GM19397 (cell line): ENCODE measurements around the gene ZNF32.
A peak's percentile ranks its signal among the peaks of the same experiment; 100 is the strongest.
"Not testable (repeated sequence)": the region's sequence is repeated elsewhere in the genome, so short reads cannot be mapped to it uniquely, and the experiment has no call there.

Source experiments
- ATAC-seq: cut with Tn5 transposase; IDR thresholded peaks from one replicate; pipeline ENCODE4 v1.9.1; 2021; ENCODE audit warnings: mild to moderate bottlenecking, moderate library complexity; ENCODE audit not compliant: unreplicated experiment

The ZNF32 gene

DNA sequence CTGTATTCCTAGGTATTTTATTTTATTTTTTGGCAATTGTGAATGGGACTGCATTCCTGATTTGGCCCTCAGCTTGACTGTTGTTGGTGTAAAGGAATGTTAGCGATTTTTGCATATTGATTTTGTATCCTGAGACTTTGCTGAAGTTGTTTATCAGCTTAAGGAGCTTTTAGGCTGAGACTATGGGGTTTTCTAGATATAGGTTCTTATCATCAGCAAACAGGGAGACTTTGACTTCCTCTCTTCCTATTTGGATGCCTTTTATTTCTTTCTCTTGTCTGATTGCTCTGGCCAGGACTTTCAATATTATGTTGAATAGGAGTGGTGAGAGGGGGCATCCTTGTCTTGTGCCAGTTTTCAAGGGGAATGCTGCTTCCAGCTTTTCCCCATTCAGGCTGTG is 12.9 kb downstream of the ZNF32 start:
- ATAC-seq = not testable (repeated sequence)

DNA sequence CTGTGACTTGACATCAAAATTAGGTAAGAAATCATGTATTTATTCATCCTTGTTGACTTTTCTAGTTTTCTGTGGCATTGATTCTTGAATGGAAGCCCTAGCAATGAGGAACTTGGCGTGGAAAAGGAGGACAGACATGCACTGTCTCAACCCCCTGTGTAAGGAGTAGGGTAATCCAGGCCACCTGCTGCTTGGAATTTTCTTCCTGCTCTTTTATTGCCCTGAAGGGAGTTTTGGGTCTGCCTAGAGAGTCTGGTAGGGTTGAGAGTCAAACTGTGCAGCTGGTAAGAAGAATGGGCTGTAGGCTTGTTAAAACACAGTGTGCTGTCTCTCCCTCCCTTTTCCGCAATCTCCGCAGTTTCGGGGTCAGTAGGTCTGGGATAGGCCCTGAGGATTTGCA is 19.7 kb downstream of the ZNF32 start:
- ATAC-seq = no peak

DNA sequence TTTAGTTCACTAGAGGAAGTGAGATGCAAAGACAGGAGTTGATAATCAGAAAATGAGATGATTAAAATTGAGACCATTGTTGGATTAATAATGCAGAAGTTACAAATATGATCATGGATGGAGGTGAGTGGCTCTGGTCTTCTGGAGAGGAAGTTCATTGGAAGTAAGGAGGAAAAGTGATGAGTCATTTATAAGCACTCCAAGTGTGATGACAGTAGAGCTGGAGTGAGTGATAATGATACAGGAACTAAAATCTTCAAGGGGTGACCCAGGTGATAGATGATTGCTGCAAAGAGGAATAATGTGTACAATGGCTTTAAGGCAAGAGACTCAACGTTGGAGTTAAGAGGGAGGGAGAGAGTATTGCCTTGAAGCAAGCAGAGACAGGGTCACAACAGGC is 20.7 kb downstream of the ZNF32 start:
- ATAC-seq = no peak

DNA sequence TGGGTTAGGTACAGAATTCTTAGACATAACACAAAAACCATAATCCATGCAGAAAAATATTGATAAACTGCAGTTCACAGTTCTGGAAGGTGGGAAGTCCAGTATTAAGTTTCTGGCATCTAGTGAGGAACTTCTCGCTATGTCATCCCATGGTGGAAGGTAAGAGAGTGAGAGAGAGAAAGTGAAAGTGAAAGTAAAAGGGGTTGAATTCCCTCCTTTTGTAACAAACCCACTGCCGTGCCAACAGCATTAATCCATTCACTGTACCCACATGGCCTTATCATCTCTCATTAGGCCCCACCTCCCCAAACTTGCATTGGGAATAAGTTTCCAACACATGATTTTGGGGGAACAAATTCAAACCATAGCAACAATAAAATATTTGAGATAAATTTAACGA is 25.3 kb downstream of the ZNF32 start:
- no peak for ATAC-seq

DNA sequence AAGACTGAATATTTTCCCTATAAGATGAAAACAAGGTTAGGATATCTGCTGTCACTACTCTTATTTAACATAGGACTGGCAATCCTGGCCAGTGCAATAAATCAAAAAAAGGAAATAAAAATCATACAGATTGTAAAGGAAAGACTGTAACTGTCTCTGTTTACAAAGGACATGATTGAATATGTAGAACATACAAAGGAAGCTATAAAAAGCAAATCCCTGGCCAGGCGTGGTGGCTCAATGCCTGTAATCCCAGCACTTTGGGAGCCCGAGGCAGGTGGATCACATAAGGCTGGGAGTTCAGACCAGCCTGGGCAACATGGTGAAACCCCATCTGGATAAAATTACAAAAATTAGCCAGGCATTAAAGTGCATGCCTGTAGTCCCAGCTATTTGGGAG is 26.6 kb downstream of the ZNF32 start:
- no peak for ATAC-seq

DNA sequence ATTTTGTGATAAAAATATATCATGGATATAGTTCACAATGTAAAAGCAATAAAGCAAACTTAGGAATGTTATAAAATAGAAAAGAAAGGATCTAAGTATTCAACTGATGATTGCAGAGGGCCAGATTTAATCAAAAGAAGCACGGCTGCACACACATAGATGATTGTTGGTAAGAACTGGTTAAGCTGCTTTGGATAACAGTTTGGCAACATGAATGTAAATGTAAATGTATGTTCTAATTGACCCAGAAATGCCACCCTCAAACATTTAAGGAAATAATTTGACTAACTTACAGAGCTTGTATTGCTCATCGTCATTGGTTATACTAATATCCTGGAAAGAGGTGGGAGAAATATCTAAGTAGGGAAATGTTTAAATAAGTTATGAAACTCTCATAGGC is 29.3 kb downstream of the ZNF32 start:
- ATAC-seq = no peak

DNA sequence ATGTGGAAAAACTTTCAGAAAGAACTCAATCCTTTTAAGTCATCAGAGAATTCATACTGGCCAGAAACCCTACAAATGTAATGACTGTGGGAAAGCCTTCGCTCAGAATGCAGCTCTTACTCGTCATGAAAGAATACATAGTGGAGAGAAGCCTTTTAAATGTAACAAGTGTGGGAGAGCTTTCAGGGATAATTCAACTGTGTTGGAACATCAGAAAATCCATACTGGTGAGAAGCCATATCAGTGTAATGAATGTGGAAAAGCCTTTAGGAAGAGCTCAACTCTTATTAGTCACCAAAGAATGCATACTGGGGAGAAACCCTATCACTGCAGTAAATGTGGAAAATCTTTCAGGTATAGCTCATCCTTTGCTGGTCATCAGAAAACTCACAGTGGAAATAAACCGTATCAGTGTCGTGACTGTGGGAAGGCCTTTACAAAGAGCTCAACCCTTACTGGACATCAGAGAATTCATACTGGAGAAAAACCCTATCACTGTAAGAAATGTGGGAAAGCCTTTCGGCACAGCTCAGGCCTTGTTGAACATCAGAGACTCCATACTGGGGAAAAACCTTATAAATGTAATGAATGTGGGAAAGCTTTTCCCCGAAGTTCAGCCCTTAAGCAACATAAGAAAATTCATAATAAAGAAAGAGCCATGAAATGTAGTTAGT is 31.8 kb downstream of the ZNF32 start:
- no peak for ATAC-seq

DNA sequence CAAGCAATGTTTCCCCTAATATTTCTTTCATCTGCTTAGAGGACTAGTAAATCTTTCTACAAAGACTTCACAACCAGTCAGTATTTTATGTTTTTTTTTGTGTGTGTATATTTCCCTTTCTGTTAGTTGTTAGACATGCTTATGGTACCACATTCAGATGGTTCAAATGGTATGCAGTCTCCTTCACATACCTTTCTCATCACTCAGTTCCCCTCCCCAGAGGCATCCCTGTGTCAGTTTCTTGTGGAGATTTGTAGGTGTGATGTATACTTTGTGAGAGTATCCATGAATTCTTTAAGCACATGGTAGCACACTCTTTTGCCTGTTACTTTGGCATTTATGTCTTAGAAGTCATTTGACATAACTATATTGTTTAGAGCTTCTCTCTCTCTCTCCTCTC is 38.0 kb downstream of the ZNF32 start:
- ATAC-seq = no peak

DNA sequence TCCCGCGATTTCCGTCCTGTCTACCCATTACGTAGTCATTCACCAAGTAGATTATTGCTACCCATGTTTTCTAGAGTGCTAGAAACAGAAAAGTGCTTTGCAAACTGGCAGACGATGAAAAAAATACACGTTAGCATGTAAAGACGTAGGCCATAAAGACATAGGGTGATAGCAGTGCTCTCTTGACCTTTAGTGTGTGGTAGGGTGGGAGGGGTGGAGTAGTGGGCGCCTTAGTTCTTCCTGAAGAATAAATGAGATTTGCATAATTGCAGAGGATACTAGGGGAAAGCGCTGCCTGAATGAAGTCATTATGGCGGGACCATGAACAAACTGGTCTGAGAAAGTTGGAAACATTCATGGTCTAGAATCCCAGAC is 41.5 kb downstream of the ZNF32 start:
- ATAC-seq = no peak

DNA sequence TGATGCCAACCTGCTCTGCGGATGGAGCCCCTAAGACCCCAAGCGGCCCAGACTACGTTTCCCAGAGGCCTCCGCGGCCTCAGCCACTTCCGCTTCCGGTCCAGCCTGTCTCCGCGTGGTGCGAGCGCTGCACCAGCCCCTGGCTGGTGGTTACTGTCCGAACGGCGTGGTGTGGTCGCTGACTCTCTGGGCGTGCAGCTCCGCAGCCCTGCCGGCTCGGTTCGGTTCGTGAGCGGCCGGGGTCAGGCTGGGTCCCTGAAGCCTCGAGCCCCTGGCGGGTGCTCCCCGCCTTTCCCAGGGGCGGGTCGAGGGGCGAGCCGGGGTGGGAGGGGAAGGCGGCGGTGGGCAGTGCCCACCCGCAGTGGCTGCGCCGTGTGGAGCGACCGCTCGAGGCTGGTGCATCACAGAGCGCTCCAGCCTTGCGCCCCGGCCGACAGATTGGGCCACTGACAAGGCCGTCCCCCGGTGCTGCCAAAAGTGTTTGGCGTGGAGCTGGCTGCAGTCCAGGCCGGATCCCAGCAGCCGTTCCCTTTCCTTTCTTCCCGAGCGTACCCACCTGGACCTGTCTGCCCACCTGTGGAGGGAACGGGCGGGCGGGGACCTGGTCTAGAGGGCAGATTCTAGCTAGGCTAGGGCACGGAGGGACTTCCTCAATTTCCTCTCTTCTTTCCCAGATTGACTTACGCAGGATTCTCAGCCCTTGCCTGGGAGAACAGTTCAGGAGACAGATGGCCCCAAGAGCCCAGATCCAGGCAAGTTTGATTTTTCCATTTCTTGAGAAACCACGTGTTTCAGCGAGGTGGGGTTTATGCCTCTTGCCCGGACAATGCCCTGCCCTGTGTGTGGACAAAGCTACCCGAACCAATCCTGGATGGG is 42.1 kb downstream of the ZNF32 start, which contains the start of gene ZNF485:
TSS of gene ZNF485 (plus strand) at position 116 of the 876 bp plus-strand sequence. CDS start at position 729, 613 bp downstream.
- ATAC-seq = peak; percentile 100

DNA sequence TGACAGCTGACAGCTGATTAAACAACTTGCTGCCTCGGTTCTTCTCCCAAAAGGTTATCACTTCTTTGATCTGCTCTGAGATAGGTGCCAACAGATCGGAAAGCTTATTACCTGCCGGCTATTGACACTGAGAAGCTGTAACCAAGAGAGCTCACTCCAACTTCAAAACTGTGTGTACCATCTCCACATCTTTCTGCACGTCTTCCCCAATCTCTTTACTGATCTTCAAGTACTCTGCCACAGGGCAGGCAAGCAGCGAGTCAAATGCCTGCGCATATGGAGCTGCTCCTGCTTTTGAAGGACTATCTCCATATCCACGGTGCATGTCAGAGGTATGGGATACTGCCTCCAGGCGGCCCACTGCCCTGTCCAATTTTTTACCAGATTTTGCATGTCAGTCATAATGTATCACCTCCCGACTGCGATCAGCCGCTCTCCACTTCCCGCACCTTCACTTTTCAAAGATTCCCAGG is 42.8 kb downstream of the ZNF32 start:
- peak; percentile 20 for ATAC-seq

DNA sequence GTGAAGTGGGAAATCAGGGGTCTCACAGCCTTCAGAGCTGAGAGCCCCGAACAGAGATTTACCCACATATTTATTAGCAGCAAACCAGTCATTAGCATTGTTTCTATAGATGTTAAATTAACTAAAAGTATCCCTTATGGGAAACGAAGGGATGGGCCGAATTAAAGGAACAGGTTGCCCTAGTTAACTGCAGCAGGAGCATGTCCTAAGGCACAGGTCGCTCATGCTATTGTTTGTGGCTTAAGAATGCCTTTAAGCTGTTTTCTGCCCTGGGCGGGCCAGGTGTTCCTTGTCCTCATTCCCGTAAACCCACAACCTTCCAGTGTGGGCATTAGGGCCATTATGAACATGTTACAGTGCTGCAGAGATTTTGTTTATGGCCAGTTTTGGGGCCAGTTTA is 47.1 kb downstream of the ZNF32 start:
- not testable (repeated sequence) for ATAC-seq

DNA sequence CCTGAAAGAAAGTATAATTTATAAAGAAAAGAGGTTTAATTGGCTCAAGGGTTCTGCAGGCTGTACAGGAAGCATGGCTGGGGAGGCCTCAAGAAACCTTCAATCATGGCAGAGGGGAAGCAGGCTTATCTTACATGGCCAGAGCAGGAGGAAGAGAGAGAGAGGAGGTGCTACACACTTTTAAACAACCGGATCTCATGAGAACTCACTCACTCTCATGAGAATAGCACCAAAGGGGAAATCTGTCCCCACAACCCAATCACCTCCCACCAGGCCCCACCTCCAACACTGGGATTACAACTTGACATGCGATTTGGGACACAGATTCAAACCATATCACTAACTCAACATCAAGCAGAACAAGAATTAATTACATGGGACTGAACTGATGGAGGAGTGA is 49.3 kb downstream of the ZNF32 start:
- ATAC-seq = no peak

DNA sequence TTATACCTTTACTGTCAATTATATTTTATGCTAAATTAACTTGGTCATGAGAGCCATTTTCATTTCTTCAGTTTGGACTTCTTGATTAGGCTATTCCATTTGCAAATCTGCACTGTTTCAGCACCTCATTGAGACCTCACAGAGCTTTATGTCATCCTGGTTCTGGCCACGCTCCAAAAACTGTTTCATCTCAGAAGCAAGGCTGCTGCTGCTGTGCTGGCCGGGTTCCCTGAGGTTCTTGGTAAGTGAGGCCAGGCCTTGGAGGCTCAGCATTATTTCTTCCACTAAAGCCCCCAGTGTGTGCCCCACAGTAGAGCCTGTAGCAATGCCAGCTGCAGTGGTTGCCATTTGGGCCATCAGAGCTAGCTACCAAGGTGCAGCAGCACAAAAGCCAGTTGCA is 50.2 kb downstream of the ZNF32 start:
- ATAC-seq = no peak

DNA sequence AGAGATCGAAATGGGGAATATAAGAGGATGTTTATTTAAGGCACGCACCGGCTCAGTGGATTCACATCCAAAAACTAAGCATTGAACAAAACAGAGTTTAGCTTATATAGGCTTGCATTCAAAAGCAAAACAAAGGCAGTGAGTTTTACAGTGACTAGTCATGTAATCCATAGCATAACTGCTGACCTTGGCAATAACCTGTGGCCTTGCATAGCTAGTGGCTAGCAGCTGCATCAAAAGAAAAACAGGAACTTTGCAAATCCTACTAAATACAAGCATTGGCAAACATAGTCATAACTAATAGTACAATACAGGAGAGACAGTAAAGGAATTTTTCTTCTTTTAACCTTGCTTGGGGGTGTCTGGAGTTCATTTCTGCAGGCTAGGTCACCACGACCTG is 52.1 kb downstream of the ZNF32 start:
- ATAC-seq = no peak

DNA sequence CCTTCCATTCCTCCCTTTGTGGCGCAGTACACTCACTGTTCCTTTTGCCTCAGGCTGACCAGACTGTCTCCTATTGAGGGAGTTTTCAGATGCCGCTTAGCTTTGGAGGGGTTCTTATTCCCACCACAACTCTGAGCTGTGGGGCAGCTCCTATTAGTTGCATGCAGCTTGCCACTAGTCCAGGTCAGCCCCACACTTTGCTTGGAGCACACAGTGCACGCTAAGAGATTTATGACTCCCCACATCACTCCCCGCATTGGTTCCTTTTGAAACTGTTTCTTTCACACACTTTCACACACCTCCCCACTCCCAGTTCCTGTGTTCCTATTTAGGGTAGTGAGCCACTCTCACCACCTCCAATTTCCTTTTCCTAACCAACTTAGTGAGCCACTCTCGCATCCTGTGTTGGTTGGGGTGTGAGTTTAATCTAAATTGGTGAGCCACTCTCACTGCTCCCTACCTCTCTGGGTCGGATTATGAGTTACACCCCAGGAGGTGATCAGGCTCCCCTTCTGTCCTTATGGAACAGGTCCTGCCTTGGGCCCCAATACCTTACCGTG is 52.9 kb downstream of the ZNF32 start:
- ATAC-seq = peak; percentile 37

DNA sequence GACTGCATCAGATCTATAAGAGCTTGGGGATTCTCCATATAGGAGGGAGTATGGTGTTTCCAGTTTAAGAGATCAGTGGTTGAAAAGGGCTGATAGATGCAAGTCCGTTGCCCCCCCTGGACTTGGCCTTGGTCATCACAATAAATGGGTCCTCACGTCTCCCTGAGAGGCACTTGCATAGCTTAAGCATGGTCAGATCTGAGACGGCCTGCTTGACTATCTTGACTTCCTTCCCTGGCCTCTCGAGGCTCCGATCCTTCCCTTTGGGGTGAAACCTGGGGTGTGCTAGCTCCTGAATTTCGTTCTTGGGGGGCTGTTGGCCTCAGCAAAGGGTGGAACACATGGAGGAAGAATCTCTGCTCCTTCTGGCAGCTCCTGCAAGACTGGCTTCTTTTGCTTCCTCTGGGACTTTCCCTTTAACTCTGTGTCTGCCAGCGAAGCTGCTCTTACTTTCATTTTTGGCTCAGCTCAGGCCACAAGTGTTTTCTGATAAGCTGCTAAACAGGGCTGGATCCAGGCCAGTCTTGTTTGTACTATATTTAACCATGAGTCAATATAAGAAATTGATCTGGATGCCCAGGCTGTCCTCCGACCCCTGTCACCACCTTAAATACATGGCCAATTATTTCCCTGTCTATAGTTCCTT is 53.6 kb downstream of the ZNF32 start:
- ATAC-seq = peak; percentile 92
